Panc1 (cell line): ENCODE data around the gene RSAD2. TPM values are rescaled to one million over a fixed set of nuclear protein-coding genes. Genes with fewer than 3 reads are reported as not detected.

Source experiments
- ATAC-seq: fragments of 200-7000 bp; cut with Tn5 transposase; 2 replicates; pipeline ENCODE4 v1.9.1; 2020; ENCODE audit warnings: mild to moderate bottlenecking, moderate library complexity
- BruUV-seq: library from RNA; stranded (reverse); fragments of 400-500 nt; replicated peaks from 2 replicates; lab custom pipeline; 2021; lab: Mats Ljungman, UMichigan
- CTCF ChIA-PET: fragments of 300-600 bp; sonication (Branson Sonifier 250); formaldehyde crosslinking; loops from one replicate; lab custom pipeline; 2022; ENCODE audit warnings: antibody characterized with exemption; lab: Charles Lee
- POLR2A ChIA-PET: fragments of 300-600 bp; sonication (Branson Sonifier 250); formaldehyde crosslinking; loops from one replicate; lab custom pipeline; 2022; ENCODE audit warnings: antibody characterized with exemption; lab: Charles Lee
- DNase-seq: peaks from one replicate; pipeline ENCODE4 v3.0.0-alpha.2; 2010; ENCODE audit warnings: low read depth, low spot score
- H3K27ac ChIP-seq: 2 replicates; pipeline ENCODE4 v1.5.1; 2011; ENCODE audit warnings: mild to moderate bottlenecking, low read length, inconsistent platforms
- H3K27me3 ChIP-seq: fragments of 200-500 bp; sonication (Bioruptor generic); 2 replicates; pipeline ENCODE4 v1.6.0; 2014; ENCODE audit warnings: low read length, inconsistent platforms; ENCODE audit not compliant: control insufficient read depth, insufficient read depth
- H3K36me3 ChIP-seq: fragments of 200-500 bp; sonication (Bioruptor generic); 2 replicates; pipeline ENCODE4 v1.5.1; 2014; ENCODE audit warnings: inconsistent platforms, mild to moderate bottlenecking, low read length, moderate library complexity; ENCODE audit not compliant: control insufficient read depth, insufficient read depth
- H3K4me1 ChIP-seq: 2 replicates; pipeline ENCODE4 v1.5.1; 2011; ENCODE audit warnings: inconsistent platforms, mild to moderate bottlenecking, low read length, moderate library complexity; ENCODE audit not compliant: control insufficient read depth, insufficient read depth
- H3K4me3 ChIP-seq, 2 experiments: 2 replicates each; pipeline ENCODE4 v1.5.1; 2011 to 2012; ENCODE audit warnings: low read depth in 2 of 2, low read length in 2 of 2, mild to moderate bottlenecking in 2 of 2, inconsistent platforms in 1 of 2, moderate library complexity in 1 of 2
- H3K9me3 ChIP-seq: fragments of 200-500 bp; sonication (Bioruptor generic); 2 replicates; pipeline ENCODE4 v1.5.1; 2014; ENCODE audit warnings: low read depth, mild to moderate bottlenecking, inconsistent platforms, low read length, moderate library complexity; ENCODE audit not compliant: control insufficient read depth, insufficient read depth
- POLR2AphosphoS5 ChIP-seq: IDR thresholded peaks from 2 replicates; pipeline ENCODE4 v1.6.1; 2012; ENCODE audit warnings: mild to moderate bottlenecking, low read depth, low read length, moderate library complexity
- REST ChIP-seq, 2 experiments: IDR thresholded peaks; 2 replicates each; pipeline ENCODE4 v1.6.1; 2011 to 2012; ENCODE audit warnings: low read depth in 2 of 2, control low read depth in 1 of 2, low read length in 1 of 2, mild to moderate bottlenecking in 1 of 2, moderate library complexity in 1 of 2; ENCODE audit not compliant: insufficient read depth in 1 of 2
- SIN3A ChIP-seq: IDR thresholded peaks from 2 replicates; pipeline ENCODE4 v1.6.1; 2012; ENCODE audit warnings: low read depth, mild to moderate bottlenecking, low read length, moderate library complexity, borderline replicate concordance; ENCODE audit not compliant: insufficient read depth
- TCF7L2 ChIP-seq: IDR thresholded peaks from 2 replicates; pipeline ENCODE4 v1.6.1; 2011; ENCODE audit warnings: mild to moderate bottlenecking, low read depth, low read length, inconsistent platforms
- in situ Hi-C: cut with HindIII; loops from 2 replicates; pipeline ENCODE4 v1.10.0; 2016; ENCODE audit warnings: low sequenced_read_pairs, low pct_unique_long_range_greater_than_20kb
- intact Hi-C: fragments of 100-400 bp; cut with micrococcal nuclease; formaldehyde crosslinking; loops from one replicate; pipeline ENCODE4 v1.10.0; 2022; ENCODE audit not compliant: unreplicated experiment
- total RNA-seq: library from RNA; stranded (reverse); gene quantifications from one replicate; pipeline ENCODE4 v1.2.1, GENCODE V29; 2021; ENCODE audit not compliant: unreplicated experiment
- TF ChIP-seq, protein P1 (sequence below): fragments of 450-650 bp; IDR thresholded peaks from 2 replicates; pipeline ENCODE4 v1.5.1; 2017; ENCODE audit warnings: mild to moderate bottlenecking

The RSAD2 gene
- total RNA-seq, 1 experiment from 2014 or later, result 0.44 TPM

DNA sequence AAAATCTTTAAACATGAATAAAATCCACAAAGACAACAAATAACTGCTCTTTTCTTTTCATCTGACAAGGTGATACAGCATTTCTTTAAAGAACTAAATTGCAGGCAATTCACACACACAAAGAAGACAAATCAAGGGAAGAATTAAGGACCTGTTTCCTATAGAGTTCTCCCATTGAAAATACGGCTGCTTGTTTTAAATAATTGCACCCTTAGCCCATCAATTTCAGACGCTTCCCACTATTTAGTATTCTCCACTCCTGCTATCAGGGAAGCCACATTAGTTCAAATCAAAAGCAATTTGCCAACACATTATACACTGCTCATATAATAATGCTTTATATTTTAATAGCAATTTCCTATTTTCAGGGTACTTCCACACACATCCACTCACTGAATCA is 23.2 kb upstream of the RSAD2 start:
- in situ Hi-C loops, result no loop called here
- intact Hi-C loops, result no loop called here
- H3K27me3 ChIP-seq, result no peaks in the 10 kb centered on the region
- H3K9me3 ChIP-seq, result no peaks in the 10 kb centered on the region
- H3K4me1 ChIP-seq, result no peaks in the 10 kb centered on the region
- H3K36me3 ChIP-seq, result no peaks in the 10 kb centered on the region
- no peak overlapping the region for H3K27ac ChIP-seq
- H3K4me3 ChIP-seq, result no peak overlapping the region
- ATAC-seq, result no peak
- ChIA-PET POLR2A (interaction anchor here (0.7 kb wide), 1 partner anchor 190 kb away, joined by 4 read pairs; no protein-coding TSS in a partner anchor), CTCF (no interaction called here)
- DNase-seq, result no peak
- no peak for TF ChIP-seq TCF7L2
- no peak for TF ChIP-seq REST (IDR thresholded peaks at IDR 0.05; ENCODE audit: insufficient read depth in 1 of 2, low read depth in 2 of 2, low read length in 1 of 2)
- TF ChIP-seq, protein P1, sequence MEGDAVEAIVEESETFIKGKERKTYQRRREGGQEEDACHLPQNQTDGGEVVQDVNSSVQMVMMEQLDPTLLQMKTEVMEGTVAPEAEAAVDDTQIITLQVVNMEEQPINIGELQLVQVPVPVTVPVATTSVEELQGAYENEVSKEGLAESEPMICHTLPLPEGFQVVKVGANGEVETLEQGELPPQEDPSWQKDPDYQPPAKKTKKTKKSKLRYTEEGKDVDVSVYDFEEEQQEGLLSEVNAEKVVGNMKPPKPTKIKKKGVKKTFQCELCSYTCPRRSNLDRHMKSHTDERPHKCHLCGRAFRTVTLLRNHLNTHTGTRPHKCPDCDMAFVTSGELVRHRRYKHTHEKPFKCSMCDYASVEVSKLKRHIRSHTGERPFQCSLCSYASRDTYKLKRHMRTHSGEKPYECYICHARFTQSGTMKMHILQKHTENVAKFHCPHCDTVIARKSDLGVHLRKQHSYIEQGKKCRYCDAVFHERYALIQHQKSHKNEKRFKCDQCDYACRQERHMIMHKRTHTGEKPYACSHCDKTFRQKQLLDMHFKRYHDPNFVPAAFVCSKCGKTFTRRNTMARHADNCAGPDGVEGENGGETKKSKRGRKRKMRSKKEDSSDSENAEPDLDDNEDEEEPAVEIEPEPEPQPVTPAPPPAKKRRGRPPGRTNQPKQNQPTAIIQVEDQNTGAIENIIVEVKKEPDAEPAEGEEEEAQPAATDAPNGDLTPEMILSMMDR, result no peak
- no TSS peak for BruUV-seq

- TF ChIP-seq, protein P1, result no peak
- no peak for TF ChIP-seq POLR2AphosphoS5
- TF ChIP-seq REST (IDR thresholded peaks at IDR 0.05; ENCODE audit: insufficient read depth in 1 of 2, low read depth in 2 of 2, low read length in 1 of 2), result no peak
- no peak for TF ChIP-seq SIN3A
- no peak for TF ChIP-seq TCF7L2
- no peaks in the 10 kb centered on the region for H3K4me1 ChIP-seq
- H3K27me3 ChIP-seq, result no peaks in the 10 kb centered on the region
- in situ Hi-C loops, result no loop called here
- no TSS peak for BruUV-seq
- H3K27ac ChIP-seq, result no peak overlapping the region
- ChIA-PET CTCF (no interaction called here), POLR2A (no interaction called here)
- H3K36me3 ChIP-seq, result no peaks in the 10 kb centered on the region
- no peaks in the 10 kb centered on the region for H3K9me3 ChIP-seq
- DNase-seq, result no peak
- ATAC-seq, result no peak
- H3K4me3 ChIP-seq, result no peak overlapping the region
- intact Hi-C loops, result no loop called here
Observed at GRCh38 chr2:6855860-6856547, 21.6 kb upstream of the RSAD2 start.
